ENCODE results near the gene NOTCH4.

Gene NOTCH4

DNA sequence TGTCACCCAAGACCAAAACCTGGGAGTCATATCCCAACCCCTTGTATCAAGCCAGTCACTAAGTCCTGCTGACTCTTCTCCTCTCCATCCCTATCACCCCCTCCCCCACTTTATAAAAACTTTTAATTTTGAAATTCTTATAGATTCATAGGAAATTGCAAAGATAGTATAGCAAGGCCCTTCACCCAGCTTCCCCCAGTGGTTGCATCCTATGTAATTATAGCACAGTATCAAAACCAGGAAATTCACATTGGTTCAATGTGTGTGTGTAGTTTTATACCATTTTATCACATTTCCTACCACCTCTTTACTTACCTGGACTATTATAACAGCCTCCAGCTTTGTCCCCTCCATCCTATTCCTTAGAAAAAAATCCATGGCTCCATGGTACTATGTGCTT, 65.8 kb downstream of the NOTCH4 start:
- DNase-seq, result no peak

- DNase-seq, result no peak
These were observed 67.0 kb downstream of the NOTCH4 start for GRCh38 chr6:32156891-32157290.

DNA sequence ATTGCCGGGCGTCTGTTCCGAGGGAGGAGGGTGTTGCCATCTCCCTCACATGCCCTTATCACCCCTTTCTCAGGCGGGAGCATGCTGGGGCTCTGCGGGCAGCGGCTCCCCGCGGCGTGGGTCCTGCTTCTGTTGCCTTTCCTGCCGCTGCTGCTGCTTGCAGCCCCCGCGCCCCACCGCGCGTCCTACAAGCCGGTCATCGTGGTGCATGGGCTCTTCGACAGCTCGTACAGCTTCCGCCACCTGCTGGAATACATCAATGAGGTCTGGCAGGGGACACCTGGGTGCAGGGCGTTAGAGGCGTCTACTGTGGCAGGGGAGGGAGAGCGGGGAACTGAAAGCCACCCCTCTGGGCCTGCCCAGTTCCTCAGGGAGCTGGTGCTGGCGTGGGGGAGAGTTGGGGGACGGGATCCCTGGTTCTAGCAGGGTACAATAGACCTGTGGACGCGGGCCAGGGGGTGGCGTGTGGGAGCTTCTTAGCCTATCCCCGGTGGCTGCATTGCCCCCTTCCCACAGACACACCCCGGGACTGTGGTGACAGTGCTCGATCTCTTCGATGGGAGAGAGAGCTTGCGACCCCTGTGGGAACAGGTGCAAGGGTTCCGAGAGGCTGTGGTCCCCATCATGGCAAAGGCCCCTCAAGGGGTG, 69.2 kb downstream of the NOTCH4 start:
- peak; percentile 49 for DNase-seq

GRCh38 chr6:32153564-32154513, 70.0 kb downstream of the NOTCH4 start, which contains the start of gene PPT2:
PPT2 (plus strand) TSS chr6:32154141; CDS start chr6:32154595, 454 bp downstream.
- DNase-seq, result peak; percentile 90

DNA sequence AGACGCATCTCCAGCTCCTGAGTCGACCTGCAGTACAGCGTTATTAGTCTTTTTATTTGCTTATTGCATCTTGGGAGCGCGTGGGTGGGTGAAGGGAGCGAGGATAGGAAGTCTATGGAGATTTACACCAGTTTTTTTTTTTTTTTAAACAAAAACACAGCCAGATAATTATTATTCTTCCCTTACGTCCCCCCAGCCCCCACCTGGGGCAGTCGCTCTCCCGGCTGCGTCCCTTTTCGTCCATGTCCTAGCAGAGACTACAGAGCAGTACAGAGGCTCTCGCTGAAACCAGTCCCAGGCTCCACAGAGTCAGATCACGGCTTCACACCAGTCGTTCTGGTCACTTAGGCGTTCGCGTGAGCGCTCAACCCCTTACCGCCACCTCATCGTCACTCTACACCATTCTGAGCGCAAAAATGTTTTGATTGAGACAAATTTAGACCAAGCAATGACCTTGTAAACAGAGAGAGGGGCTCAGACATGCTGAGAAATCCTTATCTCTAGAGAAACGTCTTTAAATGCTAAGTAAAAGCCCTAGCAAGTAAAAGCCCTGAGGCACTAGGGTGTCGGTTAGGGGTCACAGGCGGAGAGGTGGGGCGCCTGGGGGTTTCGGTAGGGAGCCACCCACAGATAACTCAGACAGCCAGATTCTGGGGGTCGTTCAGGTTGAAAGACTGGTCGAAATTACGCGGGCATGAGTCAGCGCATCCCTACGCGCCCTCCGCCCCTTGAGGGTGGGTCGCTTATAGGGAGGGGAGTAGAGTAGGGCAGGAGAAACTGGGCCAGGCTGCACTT, 70.9 kb downstream of the NOTCH4 start:
- DNase-seq, result no peak

GRCh38 chr6:32151863-32152768, 71.8 kb downstream of the NOTCH4 start, which contains the start of gene PRRT1:
PRRT1 (minus strand) TSS chr6:32151939; CDS start chr6:32151827, 112 bp downstream.
- DNase-seq, result peak; percentile 37

- DNase-seq, result no peak
These were observed 72.5 kb downstream of the NOTCH4 start for GRCh38 chr6:32151181-32151862.

- no peak for DNase-seq
These were observed 73.7 kb downstream of the NOTCH4 start for GRCh38 chr6:32149932-32150870.

DNA sequence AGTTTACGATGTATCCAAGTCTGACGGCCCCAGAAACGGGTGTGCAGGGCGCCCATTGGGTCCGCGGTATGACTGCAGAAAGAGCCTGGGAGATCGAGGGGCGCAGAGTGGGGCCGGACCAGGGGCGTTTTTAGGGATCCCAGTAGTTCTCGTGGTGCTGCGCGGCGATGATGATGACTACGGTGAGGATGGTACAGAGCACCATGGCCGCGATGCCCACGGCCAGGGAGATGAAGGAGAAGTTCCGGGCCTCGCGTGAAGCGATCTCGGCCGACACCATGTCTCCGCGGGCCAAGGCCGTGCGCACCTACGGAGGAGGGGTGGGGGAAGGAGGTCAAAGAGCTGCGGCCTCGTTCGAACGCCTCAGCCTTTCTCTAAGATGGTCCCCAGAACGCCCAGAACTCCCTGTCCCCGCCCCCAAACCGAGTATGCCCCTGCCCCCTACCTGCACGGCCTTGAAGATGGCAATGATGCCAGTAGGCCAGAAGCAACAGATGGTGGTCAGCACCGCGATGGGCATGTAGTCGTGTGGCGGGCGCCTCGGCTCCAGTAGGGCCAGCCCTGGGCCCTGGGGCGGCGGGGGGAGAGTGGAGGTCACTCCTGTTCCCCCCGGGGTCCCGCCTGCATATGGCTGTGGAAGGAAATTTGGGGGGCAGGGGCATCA, 74.6 kb downstream of the NOTCH4 start:
- DNase-seq, result no peak

GRCh38 chr6:32148289-32149091, 75.4 kb downstream of the NOTCH4 start:
- DNase-seq, result no peak

- no peak for DNase-seq
These were observed 76.3 kb downstream of the NOTCH4 start for GRCh38 chr6:32147401-32148132.

- DNase-seq, result no peak
These were observed 77.2 kb downstream of the NOTCH4 start for GRCh38 chr6:32146687-32147086.

DNA sequence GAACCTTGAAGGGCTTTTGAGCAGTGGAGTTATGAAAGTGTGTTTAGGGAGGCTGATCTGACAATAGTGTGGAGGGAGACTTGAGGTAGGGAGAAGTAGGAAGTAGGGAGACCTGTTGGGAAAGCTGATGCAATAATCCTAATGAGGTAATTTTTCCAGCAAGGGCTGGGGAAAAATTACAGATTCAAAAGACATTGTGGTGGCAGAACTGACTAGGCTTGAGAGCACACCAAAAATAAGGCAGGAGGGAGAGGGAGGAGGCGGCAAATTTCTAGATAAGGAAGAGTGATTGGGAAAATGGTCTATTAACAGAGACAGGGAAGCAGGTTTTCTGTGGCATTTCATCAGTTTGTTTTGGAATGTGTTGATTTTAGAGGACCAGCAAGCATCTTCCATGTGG, 77.6 kb downstream of the NOTCH4 start:
- no peak for DNase-seq
